OCI-LY1 (cell line): ENCODE measurements around the gene ZNF20.

Experiments used
- EZH2 ChIP-seq: fragments of 200-600 bp; sonication (generic), shearing (Covaris generic); IDR thresholded peaks from 2 replicates; pipeline ENCODE4 v1.8.0; 2017; ENCODE audit warnings: borderline replicate concordance, mixed run types, mild to moderate bottlenecking, antibody characterized with exemption, low read length, moderate library complexity, mixed read lengths
- TF ChIP-seq, protein P1 (sequence below): fragments of 200-600 bp; sonication (generic), shearing (Covaris generic); IDR thresholded peaks from 2 replicates; pipeline ENCODE4 v1.5.1; 2017; ENCODE audit warnings: mild to moderate bottlenecking, antibody characterized with exemption, low read length, moderate library complexity, mixed read lengths

- TF ChIP-seq, protein P1, sequence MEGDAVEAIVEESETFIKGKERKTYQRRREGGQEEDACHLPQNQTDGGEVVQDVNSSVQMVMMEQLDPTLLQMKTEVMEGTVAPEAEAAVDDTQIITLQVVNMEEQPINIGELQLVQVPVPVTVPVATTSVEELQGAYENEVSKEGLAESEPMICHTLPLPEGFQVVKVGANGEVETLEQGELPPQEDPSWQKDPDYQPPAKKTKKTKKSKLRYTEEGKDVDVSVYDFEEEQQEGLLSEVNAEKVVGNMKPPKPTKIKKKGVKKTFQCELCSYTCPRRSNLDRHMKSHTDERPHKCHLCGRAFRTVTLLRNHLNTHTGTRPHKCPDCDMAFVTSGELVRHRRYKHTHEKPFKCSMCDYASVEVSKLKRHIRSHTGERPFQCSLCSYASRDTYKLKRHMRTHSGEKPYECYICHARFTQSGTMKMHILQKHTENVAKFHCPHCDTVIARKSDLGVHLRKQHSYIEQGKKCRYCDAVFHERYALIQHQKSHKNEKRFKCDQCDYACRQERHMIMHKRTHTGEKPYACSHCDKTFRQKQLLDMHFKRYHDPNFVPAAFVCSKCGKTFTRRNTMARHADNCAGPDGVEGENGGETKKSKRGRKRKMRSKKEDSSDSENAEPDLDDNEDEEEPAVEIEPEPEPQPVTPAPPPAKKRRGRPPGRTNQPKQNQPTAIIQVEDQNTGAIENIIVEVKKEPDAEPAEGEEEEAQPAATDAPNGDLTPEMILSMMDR, result no peak
- TF ChIP-seq EZH2, result no peak
Measured at GRCh38 chr19:12163826-12164225, 23.7 kb upstream of the ZNF20 start.
